Endodermal cell (in vitro differentiated cells): Measurements from ENCODE around the gene PPIL3. TPM values are rescaled to one million over a fixed set of nuclear protein-coding genes. Genes with fewer than 3 reads are reported as not detected.

Experiments used
- DNase-seq: peaks from one replicate; pipeline ENCODE4 v3.0.0-alpha.2; 2017
- H3K27ac ChIP-seq: 2 replicates; pipeline ENCODE4 v1.5.1; 2013; ENCODE audit warnings: mild to moderate bottlenecking, low read depth, low read length, moderate library complexity
- H3K27me3 ChIP-seq: 2 replicates; pipeline ENCODE4 v1.6.1; 2013; ENCODE audit warnings: mild to moderate bottlenecking, low read length, moderate library complexity; ENCODE audit not compliant: insufficient read depth, control insufficient read depth, poor library complexity, severe bottlenecking
- H3K36me3 ChIP-seq: 2 replicates; pipeline ENCODE4 v1.7.0; 2013; ENCODE audit warnings: mild to moderate bottlenecking, low read length, moderate library complexity; ENCODE audit not compliant: control insufficient read depth, insufficient read depth
- H3K4me1 ChIP-seq: one replicate; pipeline ENCODE4 v1.7.0; 2013; ENCODE audit warnings: low read length; ENCODE audit not compliant: control insufficient read depth, insufficient read depth
- H3K4me3 ChIP-seq: 2 replicates; pipeline ENCODE4 v1.5.1; 2013; ENCODE audit warnings: mild to moderate bottlenecking, low read length, moderate library complexity
- H3K9ac ChIP-seq: 2 replicates; pipeline ENCODE4 v1.6.1; 2013; ENCODE audit warnings: mild to moderate bottlenecking, low read length, moderate library complexity; ENCODE audit not compliant: poor library complexity, severe bottlenecking; ENCODE audit errors: extremely low read depth
- H3K9me3 ChIP-seq: 2 replicates; pipeline ENCODE4 v1.6.1; 2013; ENCODE audit warnings: mild to moderate bottlenecking, low read length, moderate library complexity; ENCODE audit not compliant: control insufficient read depth
- H3K27ac Mint-ChIP-seq: 2 replicates; pipeline ENCODE4 v1.8.0; 2020; ENCODE audit warnings: mixed read lengths
- H3K27me3 Mint-ChIP-seq: 2 replicates; pipeline ENCODE4 v1.8.0; 2021; ENCODE audit warnings: mild to moderate bottlenecking, mixed read lengths; ENCODE audit not compliant: insufficient read depth
- H3K36me3 Mint-ChIP-seq: 2 replicates; pipeline ENCODE4 v1.8.0; 2020; ENCODE audit warnings: low read depth, mixed read lengths
- H3K4me1 Mint-ChIP-seq: 2 replicates; pipeline ENCODE4 v1.8.0; 2020; ENCODE audit warnings: mixed read lengths
- H3K4me3 Mint-ChIP-seq: 2 replicates; pipeline ENCODE4 v1.8.0; 2020; ENCODE audit warnings: mild to moderate bottlenecking, moderate library complexity, mixed read lengths
- H3K9me3 Mint-ChIP-seq: 2 replicates; pipeline ENCODE4 v1.8.0; 2020; ENCODE audit warnings: mild to moderate bottlenecking, mixed read lengths
- CTCF ChIP-seq: fragments of 200-600 bp; sonication (generic); conservative IDR thresholded peaks from 2 replicates; pipeline ENCODE4 v1.5.0; 2021; ENCODE audit warnings: antibody characterized with exemption, mild to moderate bottlenecking
- WGBS, 2 experiments: methylation state at CpG; one replicate each; pipeline versions ENCODE4 v1.1.5 to v1.1.7; 2013; ENCODE audit warnings: missing lambda C conversion rate in 2 of 2, mixed read lengths in 1 of 2; ENCODE audit not compliant: insufficient coverage in 1 of 2, insufficient read length in 1 of 2; 5-methylcytosine and 5-hydroxymethylcytosine counted together
- total RNA-seq, 2 donors: library from RNA; stranded (reverse); fragmentation: NEBNext Ultra II Directional in 1 of 2; extraction: Animal tissue kit (Norgen Biotek cat#: 25700) in 1 of 2; gene quantifications; 2 replicates in 1 of 2; 3 replicates in 1 of 2; pipeline ENCODE4 v1.2.1, GENCODE V29; 2021

The PPIL3 gene
- total RNA-seq, 2 donors from 2014 or later = 51.2 to 60.5 TPM

DNA sequence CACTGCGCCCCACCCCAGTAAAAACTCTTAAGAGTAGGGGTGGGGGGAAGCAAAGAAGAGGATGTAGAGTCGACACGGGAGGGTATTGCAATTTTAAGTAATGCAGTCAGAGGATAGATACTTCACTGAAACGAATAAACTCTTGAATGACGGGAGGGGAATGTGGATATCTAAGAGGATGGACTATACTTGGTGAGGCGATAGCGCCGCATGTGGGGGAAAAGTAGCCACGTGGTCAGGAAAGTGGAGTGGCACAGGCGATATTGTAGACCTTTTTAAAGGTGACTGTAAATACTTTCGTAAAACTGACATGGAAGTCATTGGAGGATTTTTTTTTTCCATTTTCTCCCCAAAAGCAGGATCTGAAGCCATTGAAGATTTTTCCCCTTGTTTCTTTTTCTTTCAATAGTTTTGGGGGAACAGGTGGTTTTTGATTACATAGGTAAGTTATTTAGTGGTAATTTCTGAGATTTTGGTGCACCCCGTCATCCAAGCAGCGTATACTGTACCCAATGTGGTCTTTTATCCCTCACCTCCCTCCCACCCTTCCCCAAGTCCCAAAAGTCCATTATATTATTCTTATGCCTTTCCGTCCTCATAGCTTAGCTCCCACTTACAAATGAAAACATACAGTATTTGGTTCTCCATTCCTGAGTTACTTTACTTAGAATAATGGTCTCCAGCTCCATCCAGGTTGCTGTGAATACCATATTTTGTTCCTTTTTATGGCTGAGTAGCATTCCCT lies 38.2 kb downstream of the PPIL3 start:
- Mint-ChIP-seq H3K9me3 (no peaks in the 10 kb centered on the region), H3K27me3 (no peaks in the 10 kb centered on the region), H3K4me3 (no peak overlapping the region), H3K36me3 (peaks cover 43% of the 10 kb centered on the region), H3K27ac (peak overlapping the region; percentile 26), H3K4me1 (no peaks in the 10 kb centered on the region)
- no peak for TF ChIP-seq CTCF
- no peaks in the 10 kb centered on the region for H3K9me3 ChIP-seq
- DNase-seq = peak; percentile 53
- H3K27ac ChIP-seq = no peak overlapping the region
- H3K4me1 ChIP-seq = no peaks in the 10 kb centered on the region
- H3K9ac ChIP-seq = no peak overlapping the region
- peaks cover 51% of the 10 kb centered on the region for H3K36me3 ChIP-seq
- WGBS, 2 experiments = 92% methylated on average over 11 to 14 of the region's 14 CpGs
- H3K27me3 ChIP-seq = no peaks in the 10 kb centered on the region
- H3K4me3 ChIP-seq = no peak overlapping the region

- H3K36me3 ChIP-seq = peaks cover 24% of the 10 kb centered on the region
- DNase-seq = no peak
- no peak overlapping the region for H3K4me3 Mint-ChIP-seq
- no peak overlapping the region for H3K27ac ChIP-seq
- H3K9ac ChIP-seq = no peak overlapping the region
- 79 to 86% methylated on average over 3 to 4 of the region's 4 CpGs for WGBS, 2 experiments
- H3K4me1 ChIP-seq = no peaks in the 10 kb centered on the region
- H3K9me3 Mint-ChIP-seq = no peaks in the 10 kb centered on the region
- H3K36me3 Mint-ChIP-seq = peaks cover 20% of the 10 kb centered on the region
- H3K27me3 ChIP-seq = no peaks in the 10 kb centered on the region
- no peak overlapping the region for H3K27ac Mint-ChIP-seq
- H3K4me1 Mint-ChIP-seq = no peaks in the 10 kb centered on the region
- H3K4me3 ChIP-seq = no peak overlapping the region
- no peak for TF ChIP-seq CTCF
- H3K9me3 ChIP-seq = no peaks in the 10 kb centered on the region
- no peaks in the 10 kb centered on the region for H3K27me3 Mint-ChIP-seq
Measured at GRCh38 chr2:200847939-200848338, 40.9 kb downstream of the PPIL3 start.

- Mint-ChIP-seq H3K36me3 (peaks cover 14% of the 10 kb centered on the region), H3K4me3 (no peak overlapping the region), H3K27ac (no peak overlapping the region), H3K9me3 (no peaks in the 10 kb centered on the region), H3K4me1 (no peaks in the 10 kb centered on the region), H3K27me3 (peaks cover 3% of the 10 kb centered on the region)
- DNase-seq = no peak
- Histone ChIP-seq H3K9ac (no peak overlapping the region), H3K27me3 (no peaks in the 10 kb centered on the region), H3K4me1 (no peaks in the 10 kb centered on the region), H3K27ac (no peak overlapping the region), H3K4me3 (no peak overlapping the region), H3K9me3 (no peaks in the 10 kb centered on the region), H3K36me3 (peaks cover 17% of the 10 kb centered on the region)
- no peak for TF ChIP-seq CTCF
Measured at GRCh38 chr2:200847269-200847668, 41.6 kb downstream of the PPIL3 start.
